Activated CD8-positive, alpha-beta memory T cell treated with anti-CD3 and anti-CD28 coated beads, Interleukin-2, amount 50 U/mL, for 24 hours (primary cell): ENCODE measurements around the gene MINDY4B.
"Not testable (repeated sequence)": the region's sequence is repeated elsewhere in the genome, so short reads cannot be mapped to it uniquely, and the experiment has no call there.

Experiments
- DNase-seq: peaks from one replicate; pipeline ENCODE4 v3.0.0-alpha.2; 2020; ENCODE audit errors: extremely low read depth

The MINDY4B gene

DNA sequence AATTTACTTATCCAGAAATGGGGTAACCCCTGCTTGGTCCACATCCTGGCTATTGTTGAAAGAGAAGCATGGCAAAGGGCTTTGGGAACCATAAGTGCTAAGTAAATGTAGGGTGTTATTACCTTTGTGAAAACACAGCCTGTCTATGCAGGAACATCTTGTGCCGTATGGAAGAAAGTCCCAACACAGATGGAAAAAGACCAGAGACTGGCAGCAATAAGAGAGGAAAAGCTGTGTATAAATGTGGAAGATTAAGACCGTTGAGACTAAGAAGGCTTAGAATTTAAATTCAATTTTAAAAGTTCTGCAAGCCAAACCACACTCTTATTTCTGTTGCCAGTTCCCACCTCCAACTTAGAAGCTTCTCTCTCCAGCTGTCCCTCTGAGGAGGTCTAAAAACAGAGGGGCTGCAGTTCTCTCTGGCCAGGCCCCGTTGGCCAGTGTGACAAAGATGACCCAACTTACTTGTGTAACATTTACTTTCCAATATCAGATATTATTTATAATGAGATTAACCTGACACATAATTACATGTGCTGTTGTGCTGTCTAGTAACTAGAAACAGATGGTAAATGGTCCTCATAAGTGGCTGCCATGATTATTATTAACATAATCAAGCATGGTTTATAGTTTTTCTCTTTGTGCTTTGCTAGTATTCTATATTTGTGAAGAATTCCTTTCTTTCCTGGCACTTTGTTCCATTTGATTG, 7.0 kb downstream of the MINDY4B start:
- no peak for DNase-seq

DNA sequence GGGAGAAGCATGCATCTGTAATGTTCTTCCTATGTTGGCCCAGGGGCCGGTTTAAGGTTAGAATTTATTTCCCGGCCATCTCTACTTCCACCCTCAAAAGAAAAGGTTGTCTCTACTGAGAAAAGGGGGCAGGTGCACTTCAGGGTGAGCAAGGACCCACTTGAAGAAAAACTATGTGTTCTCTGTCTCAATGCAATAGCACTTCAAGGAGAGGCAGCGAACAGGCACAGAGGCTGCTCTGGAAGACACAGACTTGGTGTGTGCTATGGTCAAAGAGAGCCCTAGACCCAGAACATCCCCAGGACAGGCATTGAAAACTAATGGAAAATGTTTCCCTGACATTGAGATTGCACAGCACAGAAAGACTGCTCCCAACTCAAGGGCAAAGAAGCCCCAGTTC, 7.6 kb downstream of the MINDY4B start:
- no peak for DNase-seq

DNA sequence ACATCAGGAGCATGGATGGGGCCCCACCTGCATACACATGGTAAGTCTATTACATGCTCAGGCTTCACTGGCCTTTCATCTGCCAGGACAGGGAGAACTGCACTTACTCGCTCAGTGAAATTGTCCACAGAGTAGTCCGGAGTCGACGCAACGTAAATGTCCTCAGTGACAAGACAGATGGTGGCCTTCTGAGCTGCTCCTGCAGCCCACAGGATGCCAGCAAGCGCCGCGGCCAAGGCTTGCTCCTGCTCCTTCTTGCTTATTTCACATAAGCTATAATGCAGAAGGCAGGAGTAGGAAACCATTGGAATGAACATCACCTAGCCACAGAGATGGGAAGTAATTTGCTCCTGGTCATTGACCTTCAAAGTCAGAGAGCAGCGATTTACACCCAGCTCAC, 14.4 kb downstream of the MINDY4B start:
- no peak for DNase-seq

DNA sequence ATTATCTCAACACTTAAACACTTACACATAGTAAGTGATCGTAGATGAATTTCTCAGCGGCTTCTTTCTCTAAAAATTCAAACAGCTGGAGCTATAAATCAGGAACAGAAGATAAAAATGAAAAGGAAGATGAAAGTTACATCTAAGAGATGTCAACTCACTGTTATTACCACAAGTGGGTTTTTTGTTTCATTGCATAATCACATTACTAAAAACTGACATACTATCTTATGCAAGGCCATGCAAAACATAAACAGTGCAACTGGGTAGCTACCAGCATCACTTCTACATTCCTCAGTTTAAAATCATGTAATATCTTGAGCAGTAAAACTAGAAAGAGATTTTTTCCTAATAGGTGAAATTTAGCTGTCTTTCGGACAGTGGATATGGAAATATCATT, 14.9 kb downstream of the MINDY4B start:
- no peak for DNase-seq

DNA sequence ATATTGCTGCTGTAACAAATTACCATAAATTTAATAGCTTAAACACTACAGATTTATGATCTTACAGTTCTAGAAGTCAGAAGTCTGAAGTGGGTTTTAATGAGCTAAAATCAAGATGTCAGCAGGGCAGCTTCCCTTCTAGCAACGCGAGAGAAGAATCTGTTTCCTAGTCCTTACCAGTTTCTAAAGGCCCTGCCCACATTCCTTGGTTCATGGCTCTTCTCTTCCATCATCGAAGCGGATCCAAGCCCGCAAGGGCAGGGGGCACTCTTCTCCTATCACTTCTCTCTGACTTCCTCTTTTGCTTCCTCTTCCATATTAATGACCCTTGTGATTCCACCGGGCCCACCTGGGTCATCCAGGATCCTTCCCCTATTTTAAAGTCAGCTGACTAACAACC, 16.1 kb downstream of the MINDY4B start:
- no peak for DNase-seq

DNA sequence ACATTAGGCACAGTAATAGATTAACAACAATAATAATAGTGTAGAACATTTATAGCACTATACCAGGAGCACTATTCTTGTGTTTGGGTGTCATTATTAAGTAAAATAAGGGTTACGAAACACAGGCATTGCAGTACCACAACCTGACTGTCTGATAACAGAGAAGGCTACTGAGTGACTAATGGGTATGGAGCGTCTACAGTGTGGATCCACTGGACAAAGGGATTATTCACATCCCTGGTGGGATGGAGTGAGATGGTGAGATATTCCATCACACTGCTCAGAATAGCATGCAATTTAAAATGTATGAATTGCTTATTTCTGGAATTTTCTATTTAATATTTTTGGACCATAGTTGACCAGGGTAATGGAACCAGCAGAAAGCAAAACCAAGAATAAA, 18.2 kb downstream of the MINDY4B start:
- DNase-seq, result no peak

DNA sequence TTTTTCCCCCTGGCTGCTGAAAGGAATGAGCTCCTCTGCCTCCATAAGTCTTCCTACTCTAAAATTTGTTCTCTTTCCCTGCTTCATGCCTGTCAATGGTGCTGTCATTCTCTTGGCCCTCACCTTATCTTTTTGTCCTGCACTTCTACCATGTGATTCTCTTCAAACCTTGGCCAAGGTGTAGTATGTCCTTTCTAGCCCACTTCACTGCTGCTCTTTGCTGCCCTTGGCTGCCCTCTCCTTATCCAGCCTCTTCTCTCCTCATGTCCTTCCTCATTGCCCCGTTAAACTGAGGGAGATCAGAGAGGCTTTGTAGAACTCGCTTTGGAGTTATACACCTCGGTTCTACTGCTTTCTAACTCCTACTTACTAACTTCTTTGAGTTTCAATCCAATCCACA, 19.7 kb downstream of the MINDY4B start:
- DNase-seq, result no peak

DNA sequence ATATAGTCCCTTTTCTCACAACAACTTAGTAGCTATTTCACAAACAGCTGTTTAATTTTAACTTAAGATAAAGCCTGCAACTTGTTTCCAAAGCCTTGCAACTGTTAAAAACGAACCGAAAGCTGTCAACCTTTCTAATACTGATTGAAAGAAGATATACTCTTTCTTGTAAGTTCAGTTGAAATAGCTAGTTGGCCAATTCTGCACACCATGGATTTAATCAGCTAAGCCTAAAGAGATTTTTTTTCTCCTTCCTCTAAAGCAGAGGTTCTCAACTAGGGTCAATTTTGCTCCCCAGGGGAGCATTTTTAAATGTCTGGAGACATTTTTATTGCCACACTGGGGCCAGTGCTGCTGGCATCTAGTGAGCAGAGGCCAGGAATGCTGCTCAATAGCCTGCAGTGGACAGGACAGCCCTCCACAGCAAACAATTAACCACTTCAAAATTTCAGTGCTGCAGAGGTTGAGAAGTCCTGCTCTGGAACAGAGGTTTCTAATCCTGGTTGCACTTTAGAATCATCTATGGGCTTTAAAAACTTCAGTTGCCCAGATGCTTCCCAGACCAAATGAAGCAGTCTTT, 26.2 kb downstream of the MINDY4B start:
- DNase-seq, result no peak

DNA sequence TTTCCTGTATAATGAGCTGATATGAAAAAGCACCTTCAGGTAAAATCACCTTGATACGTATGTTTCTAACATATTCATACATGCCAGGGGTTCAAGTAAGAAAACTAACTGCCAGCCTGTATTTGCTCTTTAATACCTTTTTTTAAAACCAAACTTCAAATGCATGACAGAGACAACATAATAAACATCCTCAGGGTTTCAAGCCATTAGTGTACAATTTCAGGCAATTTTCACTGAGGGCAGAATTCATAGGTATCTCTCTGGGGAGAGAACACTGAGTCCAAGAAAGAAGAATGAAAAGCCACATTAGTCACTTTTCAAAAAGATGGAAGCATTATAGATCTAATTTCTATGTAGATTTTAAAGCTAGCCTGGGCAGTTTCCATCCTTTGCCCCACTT, 26.9 kb downstream of the MINDY4B start:
- DNase-seq, result no peak

DNA sequence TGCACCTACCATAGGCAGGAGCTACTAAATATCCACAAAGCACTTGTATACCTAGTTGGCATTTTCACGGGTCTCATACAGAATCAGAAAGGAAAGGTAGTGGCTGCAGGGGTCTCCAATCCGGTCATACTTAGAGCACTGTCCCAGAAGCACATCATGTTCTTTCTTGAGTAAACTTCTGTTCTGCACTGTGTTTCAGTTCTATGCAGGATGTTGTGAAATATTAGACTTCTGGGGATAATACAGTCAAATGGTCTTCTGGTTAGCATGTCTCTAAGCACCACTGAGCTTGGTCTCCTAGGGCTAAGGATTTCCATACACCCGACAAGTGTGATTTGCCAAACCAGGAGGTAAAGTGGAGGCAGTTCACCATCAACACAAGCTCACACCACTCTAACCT, 27.9 kb downstream of the MINDY4B start:
- DNase-seq, result no peak

DNA sequence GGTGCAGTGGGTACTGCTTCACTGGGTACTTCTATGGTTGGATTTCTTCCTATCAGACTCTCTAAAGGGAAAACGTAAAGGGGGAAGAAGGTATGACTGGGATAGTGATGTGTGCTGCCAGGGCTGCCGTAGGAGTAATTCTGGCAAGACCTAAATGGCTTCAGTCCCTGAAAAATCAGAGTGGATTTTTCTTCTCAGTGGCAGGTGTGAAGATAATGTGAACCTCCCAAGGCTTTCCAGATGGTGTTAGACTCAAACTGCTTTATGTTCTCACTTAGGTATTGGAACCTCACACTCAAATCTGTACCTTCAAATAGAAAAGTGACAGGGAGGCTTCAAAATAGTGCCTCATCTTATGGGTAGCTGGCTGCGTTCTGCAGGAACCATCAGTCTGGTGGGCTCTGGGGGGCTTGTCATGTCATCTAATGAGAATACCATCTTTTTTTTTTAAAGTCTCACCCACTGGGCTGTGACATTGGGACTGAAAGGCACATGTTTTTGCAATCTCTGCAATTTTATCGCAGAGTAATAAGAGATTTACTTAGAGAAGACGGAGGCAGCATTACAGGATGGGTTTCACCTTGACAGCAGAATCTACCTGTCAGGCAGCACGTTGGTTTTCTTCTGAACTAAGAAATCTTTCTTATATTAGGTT, 28.5 kb downstream of the MINDY4B start:
- no peak for DNase-seq

DNA sequence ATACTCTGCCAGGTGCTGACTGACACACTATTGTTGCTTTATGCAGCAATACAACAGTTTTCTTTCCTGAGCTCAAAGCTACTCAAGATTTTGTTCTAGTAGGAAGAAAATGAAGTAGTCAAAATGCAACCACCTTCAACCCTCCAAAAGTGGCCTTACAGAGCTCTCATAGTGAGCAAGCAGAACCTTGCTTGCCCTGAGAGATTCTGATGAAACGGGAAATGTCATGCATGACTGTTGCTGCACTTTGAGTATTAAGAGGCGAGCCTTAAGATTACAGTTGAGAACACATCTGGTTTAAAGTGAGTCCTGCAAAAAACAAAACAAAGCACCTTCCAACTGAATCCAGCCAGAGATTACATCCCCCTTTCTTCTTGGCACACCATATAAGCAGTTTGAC, 29.7 kb downstream of the MINDY4B start:
- DNase-seq, result no peak

DNA sequence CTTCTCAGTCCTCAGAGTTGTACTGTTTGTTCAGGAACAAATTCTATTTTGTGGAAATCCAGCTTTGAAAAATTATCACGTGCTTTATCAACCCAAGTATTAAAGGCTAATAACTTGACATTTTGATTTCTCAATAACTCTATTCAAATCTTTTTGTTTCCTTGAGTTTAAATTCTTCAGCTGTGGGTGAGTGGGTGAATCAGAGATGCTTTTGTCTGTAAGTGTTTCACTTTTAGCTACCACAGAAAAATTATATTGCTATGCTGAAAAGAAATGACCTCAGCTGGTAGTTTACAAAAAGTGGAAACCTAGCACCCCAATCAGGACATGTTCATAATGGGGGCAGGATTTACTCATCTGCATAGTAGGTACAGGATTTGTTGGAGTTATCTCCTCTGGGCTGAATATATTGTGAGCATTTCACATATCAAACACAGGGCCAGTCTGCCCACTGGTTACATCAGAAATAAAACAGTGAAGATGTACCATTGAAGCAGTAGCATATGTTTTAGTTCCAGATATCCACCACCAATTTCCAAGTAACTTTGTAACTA, 30.5 kb downstream of the MINDY4B start:
- DNase-seq, result no peak

DNA sequence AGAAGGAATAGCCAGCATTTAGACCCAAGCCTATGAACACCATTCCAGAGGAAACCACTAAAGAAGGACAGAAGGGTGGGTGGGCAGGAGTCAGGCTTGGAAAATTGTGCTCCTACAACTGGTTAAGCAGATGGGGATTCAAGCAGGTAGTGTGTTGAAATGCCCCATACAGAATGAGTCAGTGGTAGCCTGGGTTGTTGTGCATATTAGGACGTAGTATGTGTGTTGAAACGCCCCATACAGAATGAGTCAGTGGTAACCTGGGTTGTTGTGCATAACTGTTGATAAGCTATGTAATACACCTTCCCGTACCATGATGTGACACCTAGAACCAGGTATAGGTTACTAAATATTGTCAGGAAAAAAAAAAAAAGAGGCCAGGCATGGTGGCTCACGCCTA, 34.0 kb downstream of the MINDY4B start:
- DNase-seq, result no peak

DNA sequence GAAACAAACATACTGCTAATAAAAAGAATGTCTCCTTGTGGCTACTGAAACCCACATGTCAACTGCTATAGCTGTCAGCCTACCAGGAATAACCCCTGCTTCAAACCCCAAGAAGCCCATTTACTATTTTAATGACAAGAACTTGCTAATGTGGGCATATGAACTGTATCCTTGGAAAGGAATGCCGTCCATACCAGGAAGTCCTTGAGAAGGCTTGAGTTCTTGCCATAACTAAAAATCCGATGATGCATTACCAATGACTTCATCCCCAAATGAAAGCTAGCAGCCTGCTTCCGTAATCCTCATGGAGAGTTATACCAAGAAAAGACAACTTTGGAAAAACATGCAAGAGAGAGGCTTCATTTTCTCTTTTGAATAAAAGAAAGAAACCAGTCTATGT, 34.8 kb downstream of the MINDY4B start:
- DNase-seq, result no peak

DNA sequence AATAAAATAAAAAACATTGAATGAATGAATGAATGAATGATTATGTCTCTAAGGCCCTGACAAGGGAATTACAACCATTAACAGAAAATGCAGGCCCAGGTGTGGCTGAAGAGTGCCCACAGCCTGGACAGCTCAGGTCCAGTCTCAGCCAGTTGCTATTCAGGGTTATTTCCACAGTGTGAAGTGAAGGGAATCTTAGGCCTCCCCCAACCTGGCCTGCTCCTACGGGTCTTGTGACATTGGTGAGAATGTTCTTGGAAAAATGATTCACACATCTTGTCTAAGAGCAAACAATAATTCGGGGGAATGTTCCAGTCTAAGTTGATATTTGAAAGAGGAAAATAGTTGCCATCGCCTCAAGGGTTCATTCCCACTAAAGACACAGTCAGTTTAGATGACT, 37.0 kb downstream of the MINDY4B start:
- DNase-seq, result no peak

DNA sequence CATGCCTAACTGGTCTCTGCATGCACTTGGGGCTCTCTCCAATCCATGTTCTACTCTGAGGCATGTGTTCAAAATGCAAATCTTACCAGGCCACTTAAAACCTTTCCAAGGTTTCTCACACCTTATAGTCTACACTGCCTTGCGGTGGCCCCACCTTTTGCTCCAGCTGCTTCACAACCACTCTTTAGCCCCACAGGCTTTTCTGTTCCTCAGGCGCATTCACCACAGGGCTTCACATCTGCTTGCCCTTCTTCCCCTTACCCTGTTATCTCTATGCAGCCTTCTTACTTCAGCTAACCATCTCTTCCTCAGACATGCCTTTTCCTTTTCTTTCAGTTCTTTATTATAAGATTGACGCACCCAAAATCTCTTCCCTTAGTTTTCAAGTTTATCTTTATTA, 37.8 kb downstream of the MINDY4B start:
- no peak for DNase-seq

DNA sequence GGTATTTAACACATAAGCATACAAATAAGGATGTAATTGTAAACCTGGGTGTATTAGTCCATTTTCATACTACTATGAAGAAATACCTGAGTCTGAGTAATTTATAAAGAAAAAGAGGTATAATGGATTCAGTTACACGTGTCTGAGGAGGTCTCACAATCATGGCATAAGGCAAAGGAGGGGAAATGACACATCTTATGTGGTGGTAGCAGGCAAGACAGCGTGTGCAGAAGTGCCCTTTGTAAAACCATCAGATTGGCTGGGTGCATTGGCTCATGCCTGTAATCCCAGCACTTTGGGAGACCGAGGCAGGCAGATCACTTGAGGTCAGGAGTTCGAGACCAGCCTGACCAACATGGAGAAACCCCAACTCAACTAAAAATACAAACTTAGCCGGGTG, 41.3 kb downstream of the MINDY4B start:
- DNase-seq, result not testable (repeated sequence)

DNA sequence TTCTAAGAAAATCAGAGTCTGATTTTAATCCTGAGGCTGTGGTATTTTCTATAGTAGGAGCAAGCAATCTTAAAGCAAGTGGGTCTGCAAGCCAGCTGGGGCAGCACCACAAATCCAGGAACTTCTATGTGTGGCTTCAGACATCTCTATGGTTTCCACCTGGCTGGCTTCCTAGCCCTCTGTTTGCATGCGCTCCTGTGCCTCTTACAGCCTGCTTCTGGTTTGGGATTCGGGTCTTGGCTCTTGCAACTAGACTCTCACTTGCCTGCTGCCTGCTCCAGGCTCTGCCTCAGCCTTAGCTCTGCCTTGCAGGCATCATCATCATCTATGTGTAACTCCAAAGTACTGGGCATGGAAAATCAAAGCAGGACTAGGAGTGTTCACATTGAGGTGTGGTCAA, 43.4 kb downstream of the MINDY4B start:
- no peak for DNase-seq

DNA sequence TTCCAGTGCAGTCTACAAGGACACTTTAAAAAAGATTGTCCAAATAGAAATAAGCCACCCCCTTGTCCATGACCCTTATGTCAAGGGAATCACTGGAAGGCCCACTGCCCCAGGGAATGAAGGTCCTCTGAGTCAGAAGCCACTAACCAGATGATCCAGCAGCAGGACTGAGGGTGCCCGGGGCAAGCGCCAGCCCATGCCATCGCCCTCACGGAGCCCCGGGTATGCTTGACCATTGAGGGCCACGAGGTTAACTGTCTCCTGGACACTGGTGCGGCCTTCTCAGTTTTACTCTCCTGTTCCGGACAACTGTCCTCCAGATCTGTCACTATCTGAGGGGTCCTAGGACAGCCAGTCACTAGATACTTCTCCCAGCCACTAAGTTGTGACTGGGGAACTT, 47.3 kb downstream of the MINDY4B start:
- not testable (repeated sequence) for DNase-seq

DNA sequence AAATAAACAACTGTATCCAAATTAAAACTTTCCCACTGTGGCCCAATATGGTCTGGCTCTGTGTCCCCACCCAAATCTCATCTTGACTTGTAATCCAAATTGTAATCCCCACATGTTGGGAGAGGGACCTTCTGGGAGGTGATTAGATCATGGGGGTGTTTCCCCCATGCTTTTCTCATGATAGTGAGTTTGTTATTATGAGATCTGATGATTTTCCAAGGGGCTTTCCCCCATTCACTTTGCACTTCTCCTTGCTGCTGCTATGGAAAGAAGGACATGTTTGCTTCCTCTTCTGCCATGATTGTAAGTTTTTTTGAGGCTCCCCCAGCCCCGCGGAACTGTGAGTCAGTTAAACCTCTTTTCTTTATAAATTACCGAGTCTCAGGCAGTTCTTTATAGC, 55.0 kb downstream of the MINDY4B start:
- DNase-seq, result no peak

DNA sequence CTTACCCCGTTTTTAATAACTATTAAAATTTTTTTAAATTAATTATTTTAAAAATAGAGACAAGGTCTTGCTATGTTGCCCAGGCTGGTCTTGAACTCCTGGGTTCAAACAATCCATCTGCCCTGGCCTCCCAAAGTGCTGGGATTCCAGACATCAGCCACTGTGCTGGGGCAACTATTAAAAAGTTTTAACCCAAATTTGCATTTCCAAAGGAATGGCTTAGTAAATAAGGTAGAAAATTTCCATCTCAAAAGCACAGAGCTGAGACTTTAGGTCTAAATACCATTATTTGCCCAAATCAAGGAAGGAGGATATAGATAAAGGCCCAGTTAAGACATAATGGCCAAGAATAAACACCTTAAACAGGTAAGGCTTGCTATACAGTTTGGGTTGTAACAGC, 56.4 kb downstream of the MINDY4B start:
- DNase-seq, result no peak

DNA sequence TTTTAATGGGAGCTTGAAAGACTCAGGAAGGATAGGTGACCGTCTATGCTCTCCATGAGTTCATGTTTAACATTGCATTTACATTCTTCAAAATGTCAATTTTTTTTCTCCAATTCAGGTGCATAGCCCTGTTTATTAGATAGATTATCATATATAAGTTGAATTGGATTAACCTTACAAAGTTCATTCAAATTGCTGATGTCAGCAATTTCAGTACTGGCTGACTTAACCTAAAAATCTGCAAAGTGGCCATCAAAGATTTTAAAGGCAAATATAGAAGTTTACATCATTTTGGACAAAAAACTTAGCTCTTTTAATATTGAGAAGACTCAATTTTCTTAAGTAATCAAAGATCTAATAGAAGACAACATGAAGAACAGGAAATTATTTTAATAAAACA, 57.8 kb downstream of the MINDY4B start:
- DNase-seq, result no peak
